Keratinocyte (primary cell): ENCODE data around the gene TIRAP.

Experiments
- CTCF ChIP-seq, 3 experiments: IDR thresholded peaks in 1 of 3; conservative IDR thresholded peaks in 1 of 3; optimal IDR thresholded peaks in 1 of 3; 2 replicates in 2 of 3; 3 replicates in 1 of 3; pipeline versions ENCODE3 to v1.5.1; 2011; ENCODE audit warnings: low read length in 3 of 3, mild to moderate bottlenecking in 3 of 3, moderate library complexity in 2 of 3, control low read depth in 1 of 3, inconsistent platforms in 1 of 3; ENCODE audit not compliant: insufficient read depth in 2 of 3; ENCODE audit errors: extremely low read depth in 1 of 3
- EZH2 ChIP-seq: IDR thresholded peaks from one replicate; pipeline ENCODE4 v1.6.1; 2012; ENCODE audit warnings: inconsistent platforms, mild to moderate bottlenecking, low read length, moderate library complexity

GRCh38 chr11:126336671-126337101 lies 53.8 kb downstream of the TIRAP start:
- TF ChIP-seq CTCF (optimal IDR thresholded peaks at IDR 0.05 in 1 of 3, IDR thresholded peaks at IDR 0.05 in 1 of 3, conservative IDR thresholded peaks at IDR 0.05 in 1 of 3; ENCODE audit: extremely low read depth in 1 of 3, insufficient read depth in 2 of 3, low read length in 3 of 3) (no peak), EZH2 (no peak)
